Fibroblast of pulmonary artery (primary cell): ENCODE data around the gene PRM1.
A peak's percentile ranks its signal among the peaks of the same experiment; 100 is the strongest.

ENCODE experiments used
- DNase-seq: peaks from one replicate; pipeline ENCODE4 v3.0.0-alpha.2; 2010; ENCODE audit warnings: low read depth
- H3K4me3 ChIP-seq: replicated peaks from 2 replicates; pipeline ENCODE4 v1.5.1; 2011; ENCODE audit warnings: low read depth, mild to moderate bottlenecking, control low read depth, low read length, moderate library complexity
- TF ChIP-seq, protein P1 (sequence below): IDR thresholded peaks from 2 replicates; pipeline ENCODE4 v1.5.1; 2011; ENCODE audit warnings: mild to moderate bottlenecking, control low read depth, low read length, inconsistent platforms; ENCODE audit errors: missing control alignments

The PRM1 gene

DNA sequence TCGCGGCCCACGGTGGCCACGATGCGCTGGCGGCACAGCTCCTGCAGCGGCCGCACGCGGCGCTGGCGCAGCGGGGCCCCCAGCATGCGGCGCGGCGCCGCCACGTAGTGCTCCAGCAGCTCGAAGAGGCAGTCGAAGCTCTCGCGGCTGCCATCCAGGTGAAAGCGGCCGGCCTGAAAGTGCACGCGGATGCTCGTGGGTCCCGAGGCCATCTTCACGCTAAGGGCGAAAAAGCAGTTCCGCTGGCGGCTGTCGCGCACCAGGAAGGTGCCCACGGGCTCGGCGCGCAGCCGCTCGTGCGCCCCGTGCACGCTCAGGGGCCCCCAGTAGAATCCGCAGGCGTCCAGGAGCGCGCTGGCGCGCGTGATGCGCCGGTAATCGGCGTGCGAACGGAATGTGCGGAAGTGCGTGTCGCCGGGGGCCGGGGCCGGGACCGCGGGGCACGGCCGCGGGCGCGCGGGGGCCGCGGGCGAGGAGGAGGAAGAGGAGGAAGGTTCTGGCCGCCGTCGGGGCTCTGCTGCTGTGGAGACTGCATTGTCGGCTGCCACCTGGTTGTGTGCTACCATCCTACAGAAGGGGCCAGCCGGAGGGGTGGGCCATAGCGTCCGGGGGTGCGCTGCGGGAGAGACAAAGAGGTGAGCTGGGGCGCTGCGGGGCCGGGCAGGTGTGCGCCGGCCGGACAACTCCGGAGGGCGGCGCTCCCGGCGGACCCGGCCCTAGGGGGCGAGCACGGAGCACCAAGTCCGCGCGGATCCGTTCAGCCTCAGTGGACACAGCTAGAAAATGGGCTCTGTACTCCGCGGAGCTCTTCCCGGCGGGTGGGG, 26.0 kb downstream of the PRM1 start:
- peak; percentile 52 for DNase-seq
- peak overlapping the region; percentile 80 for H3K4me3 ChIP-seq
- TF ChIP-seq, protein P1, sequence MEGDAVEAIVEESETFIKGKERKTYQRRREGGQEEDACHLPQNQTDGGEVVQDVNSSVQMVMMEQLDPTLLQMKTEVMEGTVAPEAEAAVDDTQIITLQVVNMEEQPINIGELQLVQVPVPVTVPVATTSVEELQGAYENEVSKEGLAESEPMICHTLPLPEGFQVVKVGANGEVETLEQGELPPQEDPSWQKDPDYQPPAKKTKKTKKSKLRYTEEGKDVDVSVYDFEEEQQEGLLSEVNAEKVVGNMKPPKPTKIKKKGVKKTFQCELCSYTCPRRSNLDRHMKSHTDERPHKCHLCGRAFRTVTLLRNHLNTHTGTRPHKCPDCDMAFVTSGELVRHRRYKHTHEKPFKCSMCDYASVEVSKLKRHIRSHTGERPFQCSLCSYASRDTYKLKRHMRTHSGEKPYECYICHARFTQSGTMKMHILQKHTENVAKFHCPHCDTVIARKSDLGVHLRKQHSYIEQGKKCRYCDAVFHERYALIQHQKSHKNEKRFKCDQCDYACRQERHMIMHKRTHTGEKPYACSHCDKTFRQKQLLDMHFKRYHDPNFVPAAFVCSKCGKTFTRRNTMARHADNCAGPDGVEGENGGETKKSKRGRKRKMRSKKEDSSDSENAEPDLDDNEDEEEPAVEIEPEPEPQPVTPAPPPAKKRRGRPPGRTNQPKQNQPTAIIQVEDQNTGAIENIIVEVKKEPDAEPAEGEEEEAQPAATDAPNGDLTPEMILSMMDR = no peak

DNA sequence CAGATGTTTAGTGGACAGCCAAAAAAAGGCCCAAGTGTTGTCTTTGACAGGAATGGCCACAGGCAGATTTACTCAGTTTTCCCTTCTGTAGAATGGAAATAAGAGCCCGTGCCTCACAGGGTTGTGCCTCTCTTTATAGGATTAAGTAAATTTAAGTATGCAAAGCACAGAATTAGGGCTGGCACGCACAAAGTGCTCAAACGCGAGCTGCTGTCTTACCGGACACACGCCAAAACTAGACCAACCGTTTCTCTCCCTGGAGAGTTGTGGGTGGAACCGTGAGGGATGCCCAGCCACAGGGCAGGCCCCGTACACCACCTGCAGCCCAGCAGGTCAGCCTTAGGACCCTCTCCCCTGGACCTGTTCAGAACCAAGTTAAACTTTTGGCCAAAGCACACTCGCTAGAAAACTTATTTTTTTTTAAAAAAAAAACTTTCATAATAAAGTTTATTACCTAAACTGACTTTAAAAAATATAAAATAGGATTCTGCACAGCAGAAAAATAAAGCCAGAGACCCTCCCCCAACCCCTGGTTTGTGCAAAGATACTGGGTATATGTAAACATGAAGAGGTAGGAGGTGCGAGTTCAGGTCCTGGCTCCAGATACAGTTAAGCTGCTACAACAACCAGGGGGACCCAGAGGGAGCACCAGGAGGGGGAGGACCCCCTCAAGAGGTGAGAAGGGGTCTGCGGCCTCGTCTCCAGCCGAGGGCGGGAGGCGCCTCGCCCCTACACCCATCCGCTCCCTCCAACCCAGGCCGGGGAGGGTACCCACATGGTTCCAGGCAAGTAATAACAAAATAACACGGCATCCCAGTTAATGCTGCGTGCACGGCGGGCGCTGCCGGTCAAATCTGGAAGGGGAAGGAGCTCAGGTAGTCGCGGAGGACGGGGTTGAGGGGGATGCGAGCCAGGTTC, 26.9 kb downstream of the PRM1 start:
- TF ChIP-seq, protein P1 = no peak
- H3K4me3 ChIP-seq = peak overlapping the region; percentile 80
- DNase-seq = no peak

DNA sequence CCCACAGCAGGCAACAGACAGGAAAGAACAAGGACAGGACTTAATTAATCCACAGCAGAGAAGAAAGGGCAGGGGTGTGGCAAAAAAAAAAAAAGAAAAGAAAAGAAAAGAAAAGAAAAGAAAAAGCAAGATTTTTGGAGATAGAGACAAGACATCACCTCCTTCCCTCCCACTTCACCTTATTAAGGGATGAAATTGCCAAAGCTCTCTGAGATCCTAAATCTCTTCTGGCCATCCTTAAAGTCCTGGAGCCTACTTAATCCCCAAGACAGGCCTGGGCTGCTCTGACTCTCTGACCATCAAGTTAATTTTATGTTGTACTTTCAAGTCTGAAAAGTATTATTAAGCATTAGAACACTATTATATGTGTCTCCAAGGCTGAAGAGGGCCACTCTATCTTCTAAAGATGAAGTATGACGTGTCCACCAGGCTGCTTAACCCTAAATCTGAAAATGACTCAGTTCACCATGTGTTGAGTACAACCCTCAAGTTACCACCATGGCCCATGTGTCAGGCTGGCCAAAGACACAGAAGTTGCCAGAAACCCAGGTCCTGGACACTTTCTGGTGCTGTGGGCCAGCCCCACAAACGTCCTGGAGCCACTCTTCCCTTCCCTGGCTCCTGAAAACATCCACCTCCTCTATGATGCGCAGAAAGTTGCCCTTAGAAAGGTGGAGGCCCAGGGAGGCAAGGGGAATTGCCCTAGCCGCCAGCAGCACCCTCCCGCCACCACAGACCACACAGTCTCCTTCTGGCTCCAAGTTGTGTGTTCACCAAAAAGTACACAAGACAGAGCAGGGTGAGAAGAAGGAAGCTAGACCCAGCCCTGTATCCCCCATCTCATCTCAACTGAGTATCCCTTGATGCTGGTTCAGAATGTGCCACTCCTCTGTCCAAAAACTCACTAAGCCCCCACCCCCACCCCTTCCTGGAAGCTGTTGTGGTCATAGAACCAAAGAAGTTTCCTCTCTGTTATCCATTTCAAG, 27.8 kb downstream of the PRM1 start:
- DNase-seq = no peak
- TF ChIP-seq, protein P1 = no peak
- peak overlapping the region; percentile 80 for H3K4me3 ChIP-seq

DNA sequence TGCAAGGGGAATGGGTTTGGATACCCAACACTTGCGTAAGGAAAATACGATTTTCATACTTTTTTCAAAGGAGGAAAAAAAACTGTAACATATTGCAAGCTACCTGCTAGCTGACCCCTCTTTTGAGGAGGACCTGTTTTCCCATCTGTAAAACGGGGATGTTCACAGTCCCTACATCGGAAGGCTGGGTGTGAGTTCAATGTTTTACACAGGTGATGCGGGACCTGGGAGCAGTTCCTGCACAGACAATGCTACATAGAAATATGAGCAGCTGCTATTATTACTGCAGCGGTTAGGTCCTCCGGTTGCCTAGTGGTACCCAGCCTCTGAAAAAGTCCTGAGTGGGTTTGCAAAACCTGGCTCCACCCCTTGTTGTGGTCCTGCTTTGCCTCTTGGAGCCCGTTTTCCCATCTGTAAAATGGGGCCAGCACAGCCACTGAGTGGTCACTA, 28.6 kb downstream of the PRM1 start:
- no peak for DNase-seq
- TF ChIP-seq, protein P1 = no peak
- peak overlapping the region; percentile 80 for H3K4me3 ChIP-seq

DNA sequence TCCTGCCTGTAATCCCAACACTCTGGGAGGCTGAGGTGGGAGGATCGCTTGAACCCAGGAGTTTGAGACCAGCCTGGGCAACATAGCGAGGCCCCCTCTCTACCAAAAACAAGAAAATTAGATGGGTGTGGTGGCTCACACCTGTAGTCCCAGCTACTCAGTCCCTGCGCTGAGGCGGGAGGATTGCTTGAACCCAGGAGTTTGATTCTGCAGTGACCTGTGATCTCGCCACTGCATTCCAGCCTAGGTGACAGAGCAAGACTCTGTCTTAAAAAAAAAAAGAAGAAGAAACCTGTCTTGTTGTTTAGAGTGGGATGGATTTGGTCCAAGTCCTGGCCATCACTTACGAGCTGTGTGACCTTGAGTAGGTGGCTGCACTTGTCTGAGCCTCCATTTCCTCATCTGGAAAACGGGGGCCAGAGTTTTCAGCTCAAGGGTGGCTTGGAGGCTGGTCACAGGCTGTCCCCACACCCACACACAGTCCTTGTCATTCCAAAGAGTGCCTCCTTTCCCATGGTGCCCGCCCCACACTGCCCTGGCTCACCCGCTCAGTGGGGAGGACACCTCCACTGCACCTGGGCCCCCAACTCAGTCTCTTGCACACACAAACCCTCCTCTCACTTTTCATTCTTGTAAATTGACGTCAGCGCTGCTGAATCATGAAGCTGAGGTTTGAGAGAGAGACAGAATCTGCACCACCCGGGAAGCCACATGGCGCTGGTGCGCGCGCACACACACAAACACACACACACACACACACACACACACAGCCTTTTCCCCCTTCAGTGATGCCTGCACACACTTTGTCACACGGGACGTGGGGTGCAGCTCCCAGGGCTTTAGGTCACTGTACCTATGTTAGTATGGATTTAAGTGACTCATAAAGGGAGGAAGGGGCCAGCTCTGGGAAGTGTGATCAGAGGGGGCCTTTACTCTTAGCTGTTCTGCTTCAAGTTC, 29.3 kb downstream of the PRM1 start:
- TF ChIP-seq, protein P1 = no peak
- DNase-seq = peak; percentile 50
- peak overlapping the region; percentile 80 for H3K4me3 ChIP-seq
